Mesodermal cell (in vitro differentiated cells): ENCODE results near the gene AJUBA.

ENCODE experiments used
- H3K27ac ChIP-seq: 2 replicates; pipeline ENCODE4 v1.7.0; 2013; ENCODE audit warnings: mild to moderate bottlenecking, low read depth, low read length, moderate library complexity; ENCODE audit not compliant: severe bottlenecking
- H3K36me3 ChIP-seq: 2 replicates; pipeline ENCODE4 v1.7.1; 2013; ENCODE audit warnings: mild to moderate bottlenecking, low read length, moderate library complexity; ENCODE audit not compliant: control insufficient read depth, insufficient read depth
- H3K4me1 ChIP-seq: one replicate; pipeline ENCODE4 v1.7.1; 2013; ENCODE audit warnings: mild to moderate bottlenecking, low read length; ENCODE audit not compliant: insufficient read depth, control insufficient read depth, poor library complexity, severe bottlenecking
- H3K4me3 ChIP-seq: 2 replicates; pipeline ENCODE4 v1.7.0; 2013; ENCODE audit warnings: low read length, control low read depth, mild to moderate bottlenecking; ENCODE audit not compliant: insufficient read depth, poor library complexity, severe bottlenecking; ENCODE audit errors: extremely low read depth
- H3K9me3 ChIP-seq: 2 replicates; pipeline ENCODE4 v1.7.1; 2013; ENCODE audit warnings: mild to moderate bottlenecking, low read length, moderate library complexity; ENCODE audit not compliant: control insufficient read depth
- WGBS, 2 experiments: methylation state at CpG; one replicate each; pipeline ENCODE4 v1.1.5; 2013; ENCODE audit warnings: missing lambda C conversion rate in 2 of 2; ENCODE audit not compliant: insufficient coverage in 2 of 2; 5-methylcytosine and 5-hydroxymethylcytosine counted together

AJUBA gene

DNA sequence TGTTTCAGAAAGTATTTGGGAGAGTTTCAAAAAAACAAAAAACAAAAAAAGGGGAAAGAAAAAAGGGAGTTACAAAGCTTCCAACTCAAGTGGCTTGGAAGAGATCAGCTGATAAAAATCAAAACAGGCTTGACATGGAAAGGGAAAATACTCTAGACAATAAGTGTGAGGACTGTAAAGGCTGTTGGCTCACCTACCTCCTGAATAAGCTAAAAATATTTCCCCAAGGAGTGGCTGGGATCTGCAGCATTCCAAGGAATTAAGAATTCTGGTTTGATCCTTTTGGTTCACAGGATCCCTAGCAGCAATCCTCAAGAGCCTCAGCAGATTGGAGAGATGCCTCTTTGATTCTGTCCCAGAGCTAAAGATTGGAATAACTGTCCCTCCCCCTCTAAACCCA is 11.2 kb upstream of the AJUBA start:
- peaks cover 12% of the 10 kb centered on the region for H3K4me1 ChIP-seq
- H3K9me3 ChIP-seq = no peaks in the 10 kb centered on the region
- no peak overlapping the region for H3K4me3 ChIP-seq
- no peaks in the 10 kb centered on the region for H3K36me3 ChIP-seq
- peak overlapping the region; percentile 49 for H3K27ac ChIP-seq

DNA sequence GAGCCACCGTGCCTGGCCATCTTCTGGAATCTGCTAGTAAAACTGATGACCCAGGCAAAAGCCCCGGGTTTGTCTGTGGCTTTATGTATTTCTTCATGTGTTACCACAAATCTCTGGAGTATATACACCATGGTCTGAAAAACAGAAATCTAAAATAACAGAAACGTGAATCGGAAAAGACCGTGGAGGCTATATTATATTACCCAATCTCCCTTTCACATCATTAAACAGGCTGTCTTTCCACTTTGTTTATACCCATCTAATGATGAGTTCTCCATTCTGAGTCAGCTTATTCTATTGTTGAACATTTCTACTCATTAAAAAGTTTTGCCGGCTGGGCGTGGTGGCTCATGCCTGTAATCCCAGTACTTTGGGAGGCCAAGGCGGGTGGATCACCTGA is 9.5 kb upstream of the AJUBA start:
- Histone ChIP-seq H3K36me3 (no peaks in the 10 kb centered on the region), H3K9me3 (no peaks in the 10 kb centered on the region), H3K4me1 (peaks cover 12% of the 10 kb centered on the region), H3K4me3 (no peak overlapping the region), H3K27ac (no peak overlapping the region)
- WGBS, 2 experiments = 85 to 96% methylated on average over 7 of the region's 8 CpGs

DNA sequence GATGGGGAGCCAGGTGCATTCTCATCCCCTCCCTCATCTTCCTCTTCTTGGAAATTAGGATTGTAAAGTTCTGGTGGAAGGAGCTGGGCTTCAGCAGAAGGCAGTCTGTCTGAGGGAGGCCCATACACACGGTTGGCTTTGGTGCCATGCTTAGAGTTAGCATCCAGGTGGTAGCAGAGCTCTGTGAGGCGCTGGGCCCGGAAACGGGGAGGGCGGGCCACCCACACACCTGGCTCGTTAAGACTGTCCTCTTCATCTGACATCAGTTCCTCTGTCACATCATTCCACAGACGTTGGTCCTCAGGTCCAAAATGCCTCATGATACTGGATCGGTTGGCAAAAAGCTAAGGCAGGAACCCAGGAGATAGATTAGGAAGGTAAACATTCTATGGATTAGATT is 4.9 kb upstream of the AJUBA start:
- no peaks in the 10 kb centered on the region for H3K9me3 ChIP-seq
- no peaks in the 10 kb centered on the region for H3K36me3 ChIP-seq
- H3K27ac ChIP-seq = no peak overlapping the region
- H3K4me1 ChIP-seq = no peaks in the 10 kb centered on the region
- WGBS, 2 experiments = 91% methylated on average over 3 to 6 of the region's 8 CpGs
- no peak overlapping the region for H3K4me3 ChIP-seq

DNA sequence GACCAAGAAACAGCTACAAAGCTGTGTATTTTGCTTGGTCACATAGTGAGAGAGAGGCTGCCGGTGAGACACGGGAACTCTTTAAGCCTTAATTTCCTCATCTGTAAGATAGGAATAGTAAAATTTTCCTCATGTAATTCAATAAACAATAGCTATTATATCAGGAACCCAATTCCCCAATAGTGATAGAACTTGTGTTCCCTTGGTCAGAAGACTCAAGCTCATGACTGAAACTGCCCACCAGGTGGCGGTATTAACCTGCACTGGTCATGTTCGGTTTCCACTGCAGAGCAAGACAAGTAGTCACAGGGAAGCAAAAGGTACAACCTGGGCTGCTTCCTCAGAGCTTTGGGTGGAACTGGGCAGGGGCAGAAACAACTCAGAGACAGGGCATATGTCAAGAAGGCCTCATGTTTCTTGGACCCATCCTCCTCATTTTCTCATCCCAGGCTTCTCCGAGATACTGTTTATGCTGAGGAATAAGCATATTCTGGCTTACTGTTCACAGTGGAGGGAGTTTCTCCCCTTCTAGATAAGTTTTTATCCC is 4.2 kb upstream of the AJUBA start:
- 0 to 6% methylated on average over 2 of the region's 5 CpGs for WGBS, 2 experiments

DNA sequence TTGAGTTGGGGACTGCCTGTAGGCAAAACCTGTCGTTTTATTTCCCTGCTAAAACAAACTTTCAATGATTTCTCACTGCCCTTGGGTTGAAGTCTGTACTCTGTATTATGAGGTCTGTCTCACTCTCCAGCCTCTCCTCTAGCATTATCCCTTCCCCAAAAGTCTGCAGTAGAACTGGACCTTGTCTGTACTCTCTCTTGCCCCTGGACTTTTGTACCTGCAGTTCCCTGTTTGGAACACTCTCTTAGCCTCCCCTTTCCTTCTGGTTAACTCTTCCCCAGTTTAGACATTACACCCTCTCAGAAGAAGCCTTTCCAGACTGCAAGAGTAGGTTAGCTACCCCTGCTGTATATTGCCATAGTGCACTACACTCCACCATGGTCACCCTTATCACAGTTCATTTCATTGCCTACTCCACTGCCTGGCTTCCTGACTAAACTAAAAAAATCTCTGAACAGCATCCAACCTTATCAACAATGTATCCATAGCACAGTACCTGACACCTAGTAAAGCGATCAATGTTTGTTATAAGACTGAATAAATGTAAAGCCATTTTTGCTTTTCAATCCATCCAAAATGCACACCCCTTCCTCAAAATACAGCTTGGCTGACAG is 3.6 kb upstream of the AJUBA start:
- Histone ChIP-seq H3K9me3 (no peaks in the 10 kb centered on the region), H3K4me1 (no peaks in the 10 kb centered on the region), H3K27ac (no peak overlapping the region), H3K36me3 (no peaks in the 10 kb centered on the region), H3K4me3 (no peak overlapping the region)
- 75% methylated on average over 1 of the region's 2 CpGs for WGBS, 2 experiments

More for the DNA sequence above, 4.2 kb upstream of the AJUBA start:
- Histone ChIP-seq H3K4me1 (no peaks in the 10 kb centered on the region), H3K4me3 (no peak overlapping the region), H3K36me3 (no peaks in the 10 kb centered on the region), H3K9me3 (no peaks in the 10 kb centered on the region), H3K27ac (no peak overlapping the region)

DNA sequence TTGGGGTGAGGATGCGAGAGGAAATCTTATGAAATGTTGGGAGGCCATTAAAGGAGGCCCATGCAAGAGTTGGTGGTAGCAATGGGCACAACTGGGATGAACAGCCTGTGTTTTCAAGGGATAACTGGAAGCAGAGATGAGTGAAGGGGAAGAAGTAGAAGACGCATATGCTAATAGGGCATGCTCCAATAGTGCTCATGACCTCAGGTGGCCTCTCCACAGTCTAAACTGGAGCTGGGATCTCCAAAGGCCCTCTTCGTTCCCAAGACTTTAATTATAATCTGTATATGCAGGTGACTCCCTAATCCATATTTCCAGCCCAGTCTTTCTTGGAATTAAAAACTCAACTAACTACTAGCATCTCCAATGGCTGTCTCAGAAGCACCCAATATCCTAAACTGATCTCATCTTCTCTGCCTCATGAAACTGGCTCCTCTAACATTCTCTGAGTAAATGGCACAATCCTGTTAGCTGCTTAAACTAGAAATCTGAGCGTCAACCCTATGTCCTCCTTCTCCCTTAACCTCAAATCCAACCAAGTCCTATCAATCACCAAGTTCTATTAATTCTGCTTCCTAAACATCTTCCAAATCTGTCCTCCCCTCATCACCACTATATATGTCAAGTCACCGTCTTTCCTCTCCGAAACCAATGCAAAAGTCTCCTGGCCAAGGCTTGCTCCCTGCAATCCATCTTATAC is 2.8 kb upstream of the AJUBA start:
- H3K27ac ChIP-seq = no peak overlapping the region
- no peaks in the 10 kb centered on the region for H3K9me3 ChIP-seq
- 96 to 97% methylated on average over 4 to 6 of the region's 6 CpGs for WGBS, 2 experiments
- no peak overlapping the region for H3K4me3 ChIP-seq
- H3K4me1 ChIP-seq = no peaks in the 10 kb centered on the region
- no peaks in the 10 kb centered on the region for H3K36me3 ChIP-seq

DNA sequence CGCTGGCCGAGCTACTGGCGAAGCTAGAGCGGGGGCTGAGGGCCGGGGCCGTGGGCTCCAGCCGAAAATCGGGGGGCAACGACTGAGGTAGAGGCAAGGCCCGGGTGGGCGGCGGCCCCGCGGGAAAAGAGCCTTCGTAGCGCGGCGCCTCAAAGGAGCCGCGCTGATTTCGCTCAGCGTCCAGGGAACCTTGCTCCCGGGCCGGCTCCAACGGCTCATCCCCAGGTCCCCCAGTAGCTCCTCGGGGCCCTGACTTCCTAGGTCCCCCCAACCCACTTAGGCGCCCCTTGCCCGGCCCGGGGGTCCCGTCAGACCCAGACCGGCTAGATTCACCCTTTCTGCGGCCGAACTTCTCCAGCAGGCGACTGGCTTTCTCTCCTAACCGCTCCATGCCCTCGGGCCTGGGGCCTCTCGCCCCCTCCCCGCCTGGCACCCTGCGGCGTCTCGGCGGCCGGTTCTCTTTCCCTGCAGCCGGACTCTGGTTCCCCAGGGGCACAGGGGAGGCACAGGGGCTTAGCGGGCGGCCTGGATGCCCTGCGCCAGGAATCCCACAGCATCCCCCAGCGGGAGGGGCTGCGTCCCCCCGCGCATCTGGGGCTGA is 375 bp downstream of the AJUBA start:
- H3K9me3 ChIP-seq = no peaks in the 10 kb centered on the region
- WGBS, 2 experiments = 0 to 2% methylated on average over 34 to 46 of the region's 51 CpGs
- peaks cover 28% of the 10 kb centered on the region for H3K4me1 ChIP-seq
- peaks cover 13% of the 10 kb centered on the region for H3K36me3 ChIP-seq
- peak overlapping the region; percentile 92 for H3K27ac ChIP-seq
- H3K4me3 ChIP-seq = peak overlapping the region; percentile 92

DNA sequence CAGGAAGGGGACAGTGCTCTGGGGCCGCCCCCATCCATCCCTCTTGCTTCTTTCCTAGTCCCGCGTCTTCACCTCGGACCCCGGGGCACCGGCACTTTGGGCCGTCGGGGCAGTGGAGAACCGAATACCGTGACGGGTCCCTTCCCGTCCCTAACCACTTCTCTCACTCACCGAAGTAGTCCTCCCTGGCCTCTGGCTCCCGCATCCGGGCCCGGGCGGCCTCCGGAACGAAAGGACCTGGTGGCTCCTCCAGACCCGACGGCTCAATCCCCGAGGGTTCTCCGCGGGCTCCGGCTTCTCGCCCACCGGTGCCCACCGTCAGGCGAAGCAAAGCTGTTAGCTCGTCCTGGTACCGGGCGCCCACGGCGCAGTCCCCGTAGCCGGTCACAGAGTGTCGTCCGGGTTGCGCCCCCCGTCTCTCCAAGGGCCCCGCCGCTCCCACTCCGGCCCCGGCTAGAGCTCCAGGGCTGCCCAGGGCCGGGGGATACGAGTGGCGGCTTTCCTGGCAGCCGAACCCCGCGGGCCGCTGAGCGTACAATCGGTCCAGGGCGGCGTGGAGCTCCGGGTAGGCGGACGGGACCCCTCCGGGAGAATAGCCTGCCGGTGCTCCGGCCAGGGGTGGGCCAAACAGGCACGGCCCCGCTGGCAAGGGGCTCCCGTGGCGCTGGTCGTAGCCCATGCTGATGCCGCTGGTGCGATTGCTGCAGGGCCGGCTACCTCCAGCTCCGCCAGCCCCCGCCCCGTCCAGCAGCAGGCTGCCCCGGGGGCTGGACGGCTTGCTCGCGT is 1.1 kb downstream of the AJUBA start:
- Histone ChIP-seq H3K9me3 (no peaks in the 10 kb centered on the region), H3K4me3 (peak overlapping the region; percentile 92), H3K36me3 (peaks cover 16% of the 10 kb centered on the region), H3K4me1 (peaks cover 35% of the 10 kb centered on the region), H3K27ac (peak overlapping the region; percentile 92)
- 0 to 1% methylated on average over 68 to 70 of the region's 76 CpGs for WGBS, 2 experiments

DNA sequence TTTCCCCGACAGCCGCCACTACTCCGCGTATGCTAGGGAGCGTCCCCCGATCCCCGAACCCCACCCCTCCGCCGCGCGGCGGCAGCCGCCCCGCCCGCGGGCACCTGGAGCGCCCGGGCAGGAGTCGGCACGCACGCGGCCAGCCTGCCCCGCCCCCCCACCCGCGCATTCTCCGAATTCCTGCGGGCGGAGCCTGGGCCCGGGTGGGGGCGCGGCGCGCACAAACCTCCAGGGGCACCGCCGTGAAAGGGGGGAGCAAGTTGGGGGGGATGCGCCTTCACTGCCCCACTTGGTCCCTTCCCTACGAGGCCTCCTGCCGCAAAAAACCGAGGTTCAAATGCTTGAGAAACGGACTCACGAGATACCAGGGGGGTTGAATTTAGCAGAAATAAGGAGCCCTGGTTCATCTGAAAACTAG is 1.7 kb downstream of the AJUBA start:
- WGBS, 2 experiments = 2 to 6% methylated on average over 3 to 11 of the region's 41 CpGs
- H3K4me3 ChIP-seq = peak overlapping the region; percentile 92
- H3K9me3 ChIP-seq = no peaks in the 10 kb centered on the region
- peaks cover 21% of the 10 kb centered on the region for H3K36me3 ChIP-seq
- peak overlapping the region; percentile 92 for H3K27ac ChIP-seq
- H3K4me1 ChIP-seq = peaks cover 40% of the 10 kb centered on the region

DNA sequence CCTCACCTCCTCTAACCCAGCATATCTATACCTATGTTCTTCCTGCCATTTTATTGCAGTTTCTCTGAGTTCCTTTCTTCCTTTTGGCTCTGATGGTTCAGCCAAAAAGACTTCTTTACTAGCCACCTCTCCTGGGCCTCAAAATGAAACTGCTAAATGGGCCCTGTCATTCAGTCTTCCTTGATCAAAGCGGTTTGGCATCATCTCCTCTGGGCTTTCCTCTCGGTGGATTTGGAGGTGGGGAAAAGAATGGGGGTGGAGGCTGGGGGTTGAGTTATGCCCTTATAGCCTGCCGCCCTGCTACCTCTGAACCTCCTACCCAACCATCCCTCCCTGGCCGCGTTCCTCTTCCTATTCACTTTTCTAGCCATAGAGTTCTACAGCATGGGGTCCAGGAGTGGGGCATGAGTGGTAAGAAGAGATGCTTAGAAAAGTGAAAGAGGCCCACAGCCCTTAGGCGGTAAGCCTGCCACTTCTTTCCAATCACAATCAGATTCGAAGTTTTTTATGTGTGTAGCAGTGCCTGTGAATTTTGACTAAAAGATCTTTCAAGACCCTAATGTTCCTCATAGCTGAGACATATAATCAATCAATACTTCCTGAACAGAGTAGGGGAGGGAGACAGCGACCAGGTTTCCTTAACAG is 2.5 kb downstream of the AJUBA start:
- Histone ChIP-seq H3K27ac (peak overlapping the region; percentile 68), H3K4me1 (peaks cover 44% of the 10 kb centered on the region), H3K4me3 (peak overlapping the region; percentile 92), H3K36me3 (peaks cover 26% of the 10 kb centered on the region), H3K9me3 (no peaks in the 10 kb centered on the region)
- 0 to 17% methylated on average over 1 of the region's 8 CpGs for WGBS, 2 experiments
